K562 (cell line): ENCODE measurements around the gene NRXN2.

Source experiments
- HNRNPH1 ChIP-seq: fragments of 200-400 bp; formaldehyde crosslinking; optimal IDR thresholded peaks from 2 replicates; pipeline ENCODE3; 2017; ENCODE audit warnings: low read depth, mild to moderate bottlenecking, low read length, moderate library complexity
- RAD21 ChIP-seq, 2 experiments: fragments of 250-450 bp in 1 of 2; fragments of 450-650 bp in 1 of 2; sonication (Bioruptor Pico) in 1 of 2; formaldehyde crosslinking in 1 of 2; IDR thresholded peaks in 1 of 2; conservative IDR thresholded peaks in 1 of 2; 2 replicates each; pipeline versions ENCODE4 v1.4.0 to v1.8.0; 2020 to 2022; ENCODE audit warnings: mild to moderate bottlenecking in 2 of 2, moderate library complexity in 1 of 2
- SETDB1 ChIP-seq: IDR thresholded peaks from one replicate; pipeline ENCODE4 v1.6.1; 2012; ENCODE audit warnings: low read length, control low read depth, inconsistent platforms
- TAF1 ChIP-seq: IDR thresholded peaks from 2 replicates; pipeline ENCODE4 v1.6.1; 2011; ENCODE audit warnings: mild to moderate bottlenecking, low read length, moderate library complexity; ENCODE audit not compliant: insufficient read depth, control insufficient read depth, severe bottlenecking; ENCODE audit errors: extremely low read depth
- ZNF277 ChIP-seq: fragments of 250-450 bp; sonication (Bioruptor Pico); IDR thresholded peaks from 2 replicates; pipeline ENCODE4 v1.8.0; 2022; ENCODE audit warnings: inconsistent platforms, mild to moderate bottlenecking, moderate library complexity, borderline replicate concordance

GRCh38 chr11:64627371-64627770 is 95.6 kb downstream of the NRXN2 start:
- no peak for TF ChIP-seq SETDB1
- TF ChIP-seq RAD21 (CRISPR knock-in tag; conservative IDR thresholded peaks at IDR 0.05 in 1 of 2, IDR thresholded peaks at IDR 0.05 in 1 of 2): no peak
- TF ChIP-seq HNRNPH1: no peak
- no peak for TF ChIP-seq ZNF277
- TF ChIP-seq TAF1: no peak
